ENCODE results near the gene BCL6.

Gene BCL6

GRCh38 chr3:187677604-187678003, 67.7 kb downstream of the BCL6 start:
- DNase-seq (ENCODE audit: low read depth, low spot score) = no peak

- no peak for DNase-seq (ENCODE audit: low read depth, low spot score)
Observed at GRCh38 chr3:187673012-187673411, 72.3 kb downstream of the BCL6 start.

All from astrocyte of the hippocampus (primary cell).